Stomach (tissue), 9 donors: ENCODE data around the gene INHA. TPM values are rescaled to one million over a fixed set of nuclear protein-coding genes. Genes with fewer than 3 reads are reported as not detected.

Source experiments
- DNase-seq, 2 donors: peaks; one replicate each; pipeline versions ENCODE4 v3.0.0 to v3.0.0-alpha.2; 2013 to 2019
- H3K27ac ChIP-seq, 5 donors: fragments of 200-600 bp in 4 of 5; sonication (generic) in 4 of 5; one replicate each; pipeline ENCODE4 v1.5.1; 2013 to 2019; ENCODE audit warnings: mild to moderate bottlenecking in 1 of 5, moderate library complexity in 1 of 5
- H3K27me3 ChIP-seq, 3 donors: fragments of 200-600 bp; sonication (generic); one replicate each; pipeline ENCODE4 v1.5.1; 2017 to 2019; ENCODE audit warnings: mixed run types in 1 of 3
- H3K36me3 ChIP-seq, 4 donors: fragments of 200-600 bp; sonication (generic); 1 replicate in 3 of 4; 2 replicates in 1 of 4; pipeline ENCODE4 v1.5.1; 2016 to 2019
- H3K4me1 ChIP-seq, 4 donors: fragments of 200-600 bp; sonication (generic); one replicate each; pipeline ENCODE4 v1.5.1; 2016 to 2019
- H3K4me3 ChIP-seq, 4 donors: fragments of 200-600 bp; sonication (generic) in 3 of 4; one replicate each; pipeline ENCODE4 v1.5.1; 2016 to 2019; ENCODE audit warnings: mild to moderate bottlenecking in 1 of 4
- H3K9me3 ChIP-seq, 4 donors: fragments of 200-600 bp; sonication (generic); one replicate each; pipeline ENCODE4 v1.5.1; 2016 to 2019
- CTCF ChIP-seq, 7 experiments: fragments of 450-650 bp in 4 of 7; fragments of 200-600 bp in 3 of 7; sonication (generic) in 3 of 7; IDR thresholded peaks; one replicate each; pipeline ENCODE4 v1.5.1; 2016 to 2019; ENCODE audit warnings: antibody characterized with exemption in 7 of 7, control low read depth in 2 of 7, mild to moderate bottlenecking in 1 of 7
- EP300 ChIP-seq: sonication (generic); formaldehyde crosslinking; IDR thresholded peaks from one replicate; pipeline ENCODE4 v1.6.1; 2017; ENCODE audit warnings: antibody characterized with exemption
- POLR2A ChIP-seq, 4 donors: fragments of 450-650 bp; IDR thresholded peaks; one replicate each; pipeline ENCODE4 v1.6.1; 2016; ENCODE audit warnings: antibody characterized with exemption in 4 of 4, control low read depth in 2 of 4, mild to moderate bottlenecking in 1 of 4, moderate library complexity in 1 of 4
- POLR2AphosphoS5 ChIP-seq, 3 donors: sonication (generic); formaldehyde crosslinking; IDR thresholded peaks; one replicate each; pipeline ENCODE4 v1.6.1; 2016; ENCODE audit warnings: antibody characterized with exemption in 3 of 3
- WGBS, 5 donors: extraction: QIAGEN DNeasy Blood & Tissue Kit in 3 of 5; methylation state at CpG; one replicate each; pipeline versions ENCODE4 v1.1.5 to v1.1.7; 2013 to 2018; 5-methylcytosine and 5-hydroxymethylcytosine counted together
- intact Hi-C: fragments of 100-400 bp; cut with DNase I; formaldehyde crosslinking; loops from one replicate; pipeline ENCODE4 v1.15.1; 2023; ENCODE audit warnings: low total_unique reads
- polyA plus RNA-seq, 3 donors: library from polyadenylated mRNA; stranded (reverse); fragments of 200-250 nt; gene quantifications; one replicate each; pipeline ENCODE4 v1.2.3, GENCODE V29; 2013
- total RNA-seq, 5 donors: library from RNA; depleted of rRNA; stranded (reverse); fragments of >200 nt; gene quantifications; one replicate each; pipeline versions ENCODE4 v1.1.0 to v1.2.3, GENCODE V29; 2014 to 2016
- donor health status: healthy with polysubstance abuse.
- donor health status: Bipolar disorder and iron deficiency.
- donor health status: healthy.

INHA gene
- total and polyA plus RNA-seq, 8 donors: 0.63 to 1.8 TPM; not detected in 6

GRCh38 chr2:219611306-219611705 is 39.2 kb downstream of the INHA start:
- no peak overlapping the region for H3K4me3 ChIP-seq
- intact Hi-C loops: no loop called here
- H3K9me3 ChIP-seq: no peaks in the 10 kb centered on the region
- no peaks in the 10 kb centered on the region for H3K4me1 ChIP-seq
- H3K36me3 ChIP-seq: peaks cover 59 to 94% (median 89%) of the 10 kb centered on the region in 4 donors
- no peak overlapping the region for H3K27ac ChIP-seq
- no peaks in the 10 kb centered on the region for H3K27me3 ChIP-seq
- no peak for DNase-seq
- WGBS, 5 donors: 92 to 95% (median 92%) methylated on average over 8 to 9 of the region's 9 CpGs
- TF ChIP-seq POLR2A (IDR thresholded peaks at IDR 0.05) (no peak), CTCF (IDR thresholded peaks at IDR 0.05) (no peak), EP300 (no peak), POLR2AphosphoS5 (IDR thresholded peaks at IDR 0.05) (no peak)

GRCh38 chr2:219611866-219612576 is 39.9 kb downstream of the INHA start:
- TF ChIP-seq POLR2A (IDR thresholded peaks at IDR 0.05) (no peak), CTCF (IDR thresholded peaks at IDR 0.05) (no peak)
- 71 to 84% (median 82%) methylated on average over 12 of the region's 12 CpGs for WGBS, 5 donors
- no peak for DNase-seq
- H3K4me1 ChIP-seq: no peaks in the 10 kb centered on the region
- no peaks in the 10 kb centered on the region for H3K27me3 ChIP-seq
- intact Hi-C loops: no loop called here
- H3K36me3 ChIP-seq: peaks cover 53 to 91% (median 87%) of the 10 kb centered on the region in 4 donors
- no peaks in the 10 kb centered on the region for H3K9me3 ChIP-seq
- no peak overlapping the region for H3K27ac ChIP-seq
- H3K4me3 ChIP-seq: no peak overlapping the region

GRCh38 chr2:219612577-219613286 is 40.6 kb downstream of the INHA start:
- no peak overlapping the region for H3K27ac ChIP-seq
- H3K27me3 ChIP-seq: no peaks in the 10 kb centered on the region
- no peaks in the 10 kb centered on the region for H3K9me3 ChIP-seq
- peaks cover 46 to 84% (median 80%) of the 10 kb centered on the region in 4 donors for H3K36me3 ChIP-seq
- no peaks in the 10 kb centered on the region for H3K4me1 ChIP-seq
- TF ChIP-seq EP300 (no peak), CTCF (IDR thresholded peaks at IDR 0.05) (no peak), POLR2AphosphoS5 (IDR thresholded peaks at IDR 0.05) (no peak), POLR2A (IDR thresholded peaks at IDR 0.05) (no peak)
- 73 to 89% (median 81%) methylated on average over 12 to 15 of the region's 15 CpGs for WGBS, 5 donors
- DNase-seq: peak in 1 of 2 donors; percentile 34
- intact Hi-C loops: no loop called here
- no peak overlapping the region for H3K4me3 ChIP-seq

GRCh38 chr2:219613461-219614070 is 41.5 kb downstream of the INHA start:
- Histone ChIP-seq H3K4me1 (no peaks in the 10 kb centered on the region), H3K36me3 (peaks cover 39 to 76% (median 71%) of the 10 kb centered on the region in 4 donors), H3K27ac (no peak overlapping the region), H3K27me3 (no peaks in the 10 kb centered on the region), H3K9me3 (no peaks in the 10 kb centered on the region), H3K4me3 (no peak overlapping the region)
- 87 to 95% (median 94%) methylated on average over 8 to 11 of the region's 11 CpGs for WGBS, 5 donors
- DNase-seq: no peak
- intact Hi-C loops: no loop called here
- no peak for TF ChIP-seq POLR2AphosphoS5 (IDR thresholded peaks at IDR 0.05)
- TF ChIP-seq POLR2A (IDR thresholded peaks at IDR 0.05): no peak
- TF ChIP-seq CTCF (IDR thresholded peaks at IDR 0.05): no peak
